SJCRH30 (cell line): ENCODE measurements around the gene OLIG2. TPM values are rescaled to one million over a fixed set of nuclear protein-coding genes. Genes with fewer than 3 reads are reported as not detected.

Experiments used
- DNase-seq, 2 experiments: peaks; one replicate each; pipeline ENCODE4 v3.0.0-alpha.2; 2015 to 2020
- H3K27ac ChIP-seq: fragments of 250-450 bp; sonication (Bioruptor Pico); 2 replicates; pipeline ENCODE4 v1.5.1; 2020; ENCODE audit warnings: mild to moderate bottlenecking, moderate library complexity
- H3K27me3 ChIP-seq: fragments of 250-450 bp; sonication (Bioruptor Pico); 2 replicates; pipeline ENCODE4 v1.5.1; 2020; ENCODE audit warnings: mild to moderate bottlenecking, moderate library complexity
- H3K36me3 ChIP-seq: fragments of 250-450 bp; sonication (Bioruptor Pico); 2 replicates; pipeline ENCODE4 v1.5.1; 2020; ENCODE audit warnings: mild to moderate bottlenecking, moderate library complexity
- H3K4me1 ChIP-seq: fragments of 250-450 bp; sonication (Bioruptor Pico); 2 replicates; pipeline ENCODE4 v1.5.1; 2020; ENCODE audit warnings: mild to moderate bottlenecking, moderate library complexity
- H3K4me3 ChIP-seq: fragments of 250-450 bp; sonication (Bioruptor Pico); 2 replicates; pipeline ENCODE4 v1.5.1; 2020; ENCODE audit warnings: mild to moderate bottlenecking, moderate library complexity
- H3K9me3 ChIP-seq: fragments of 250-450 bp; sonication (Bioruptor Pico); replicated peaks from 2 replicates; pipeline ENCODE4 v1.5.1; 2020; ENCODE audit warnings: mild to moderate bottlenecking, moderate library complexity
- total RNA-seq: library from RNA; depleted of rRNA; stranded (reverse); fragments of >200 nt; shearing (Covaris generic); gene quantifications from 2 replicates; pipeline ENCODE4 v1.2.3, GENCODE V29; 2014; rRNA removed

OLIG2 gene
- total RNA-seq, 1 experiment from 2014 or later, result 15.9 TPM

DNA sequence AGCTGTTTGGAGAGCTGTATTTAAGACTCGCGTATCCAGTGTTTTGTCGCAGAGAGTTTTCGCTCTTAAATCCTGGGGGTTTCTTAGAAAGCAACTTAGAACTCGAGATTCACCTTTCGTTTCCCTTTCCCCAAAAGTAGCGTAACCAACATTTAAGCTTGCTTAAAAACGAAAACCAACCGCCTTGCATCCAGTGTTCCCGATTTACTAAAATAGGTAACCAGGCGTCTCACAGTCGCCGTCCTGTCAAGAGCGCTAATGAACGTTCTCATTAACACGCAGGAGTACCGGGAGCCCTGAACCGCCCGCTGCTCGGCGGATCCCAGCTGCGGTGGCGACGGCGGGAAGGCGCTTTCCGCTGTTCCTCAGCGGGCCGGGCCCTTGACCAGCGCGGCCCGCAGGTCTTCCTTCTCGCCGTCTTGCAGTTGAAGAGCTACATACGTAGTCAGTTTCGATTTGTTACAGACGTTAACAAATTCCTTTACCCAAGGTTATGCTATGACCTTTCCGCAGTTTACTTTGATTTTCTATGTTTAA lies 46.1 kb downstream of the OLIG2 start:
- H3K36me3 ChIP-seq, result no peaks in the 10 kb centered on the region
- H3K9me3 ChIP-seq, result peaks cover 5% of the 10 kb centered on the region
- no peak for DNase-seq
- no peak overlapping the region for H3K27ac ChIP-seq
- peak overlapping the region; percentile 56 for H3K4me3 ChIP-seq
- H3K27me3 ChIP-seq, result no peaks in the 10 kb centered on the region
- peaks cover 23% of the 10 kb centered on the region for H3K4me1 ChIP-seq

DNA sequence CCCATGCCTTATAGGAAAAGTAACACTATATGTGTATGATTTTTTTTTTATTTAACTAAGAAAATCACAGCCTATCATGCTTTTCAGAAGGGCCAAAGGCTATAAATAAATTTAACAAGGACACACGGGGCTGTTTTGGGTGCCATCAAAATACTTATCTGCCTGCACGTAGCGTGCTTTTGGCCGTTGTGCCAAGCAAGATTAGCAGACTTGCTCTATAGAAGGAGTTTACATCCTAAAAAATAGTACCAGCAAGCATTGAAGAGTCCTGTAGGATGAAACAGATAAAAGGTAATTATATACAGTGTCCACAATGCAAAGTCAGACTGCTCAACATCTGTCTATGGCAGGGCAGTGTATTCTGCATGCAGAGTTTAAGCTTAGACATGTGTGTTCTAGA lies 47.9 kb downstream of the OLIG2 start:
- Histone ChIP-seq H3K36me3 (no peaks in the 10 kb centered on the region), H3K9me3 (peaks cover 5% of the 10 kb centered on the region), H3K27ac (no peak overlapping the region), H3K4me1 (peaks cover 22% of the 10 kb centered on the region), H3K4me3 (no peak overlapping the region), H3K27me3 (no peaks in the 10 kb centered on the region)
- DNase-seq, result no peak

DNA sequence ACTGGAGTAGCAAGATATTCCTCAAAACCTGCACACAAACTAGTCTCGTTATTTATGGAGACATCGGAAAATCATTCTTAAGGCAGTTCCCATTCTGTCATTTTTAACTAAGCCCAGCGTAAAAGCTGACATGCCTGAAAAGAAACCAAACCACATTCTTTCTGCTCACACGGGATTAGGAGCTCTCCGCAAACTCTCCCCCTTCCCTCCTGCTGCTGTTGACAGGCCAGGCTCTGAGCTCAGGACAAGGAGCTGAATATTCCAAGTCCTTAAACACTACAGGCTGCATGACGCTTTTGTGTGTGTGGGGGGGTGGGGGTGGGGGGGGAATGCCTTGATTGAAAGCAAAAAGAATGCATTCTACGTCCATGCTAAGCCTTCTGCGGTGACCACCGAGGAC lies 49.4 kb downstream of the OLIG2 start:
- DNase-seq, result peak; percentile 62 to 73

DNA sequence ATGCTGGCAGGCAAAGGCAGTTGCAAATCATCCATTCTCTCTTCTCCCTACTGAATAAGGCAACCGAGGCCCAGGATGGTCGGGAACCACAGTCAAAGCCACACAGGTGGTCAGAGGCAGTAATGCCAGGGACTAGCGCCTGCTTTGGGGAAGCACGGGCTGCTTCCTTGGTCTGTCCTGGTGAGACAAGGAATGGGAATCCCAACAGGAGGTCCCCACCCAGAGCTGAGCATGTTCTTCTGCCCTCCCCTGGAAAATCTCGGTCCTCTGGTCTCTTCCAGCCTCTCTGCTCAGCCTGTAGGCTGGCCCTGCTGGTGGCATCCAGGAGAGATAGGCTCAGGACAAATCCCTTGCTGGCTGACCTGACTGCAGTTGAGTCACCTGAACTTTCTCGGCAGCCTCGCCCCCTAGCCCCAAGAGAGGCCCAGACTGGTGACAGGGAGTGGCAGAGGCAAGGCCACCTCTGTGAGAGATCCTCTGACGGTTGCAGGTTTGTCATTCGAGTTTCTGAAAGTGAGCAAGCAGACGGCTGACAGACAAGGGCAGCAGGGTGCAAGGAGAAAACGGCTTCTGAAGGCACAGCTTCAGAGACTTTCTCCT lies 50.0 kb downstream of the OLIG2 start:
- no peak for DNase-seq
- Histone ChIP-seq H3K36me3 (no peaks in the 10 kb centered on the region), H3K27ac (no peak overlapping the region), H3K9me3 (no peaks in the 10 kb centered on the region), H3K4me1 (peaks cover 38% of the 10 kb centered on the region), H3K27me3 (no peaks in the 10 kb centered on the region), H3K4me3 (no peak overlapping the region)

More for the DNA sequence above, 49.4 kb downstream of the OLIG2 start:
- Histone ChIP-seq H3K27me3 (no peaks in the 10 kb centered on the region), H3K9me3 (no peaks in the 10 kb centered on the region), H3K4me1 (peaks cover 33% of the 10 kb centered on the region), H3K36me3 (no peaks in the 10 kb centered on the region), H3K27ac (no peak overlapping the region), H3K4me3 (peak overlapping the region; percentile 8; the same call in 1 of the 2 replicates)

DNA sequence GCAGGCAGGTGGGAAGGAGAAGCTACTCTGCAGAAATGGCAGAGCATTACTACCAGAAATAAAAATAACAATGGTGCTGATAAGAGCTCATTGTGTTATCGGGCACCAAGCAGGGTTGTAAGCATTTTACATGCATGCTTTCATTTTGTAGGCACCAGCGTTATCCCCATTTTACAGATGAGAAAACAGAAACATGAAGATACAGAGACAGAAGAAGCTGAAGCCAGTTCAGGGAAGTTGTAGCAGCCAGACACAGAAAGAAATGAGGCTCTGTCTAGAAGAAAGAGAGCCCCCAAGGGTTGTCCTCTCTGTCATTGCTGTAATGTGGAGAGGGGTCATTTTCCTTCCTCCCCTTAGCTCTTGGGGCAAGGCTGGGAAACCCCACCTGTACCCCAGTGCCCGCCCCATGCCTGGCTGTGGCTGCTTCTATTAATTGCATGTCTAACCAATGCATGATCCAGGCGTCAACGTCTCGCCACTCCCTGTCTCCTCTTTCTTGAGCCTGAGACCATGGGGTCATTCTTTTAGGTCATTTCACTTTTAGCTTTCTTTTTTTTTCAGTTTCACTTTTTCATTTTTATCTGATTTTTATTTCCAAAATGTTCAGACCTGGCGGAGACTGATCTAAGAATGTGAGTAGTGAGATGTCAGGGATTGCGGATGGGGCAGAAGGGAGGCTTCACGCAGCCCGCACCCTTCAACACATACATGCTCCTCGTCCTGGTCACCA lies 51.0 kb downstream of the OLIG2 start:
- H3K9me3 ChIP-seq, result no peaks in the 10 kb centered on the region
- no peak for DNase-seq
- no peaks in the 10 kb centered on the region for H3K27me3 ChIP-seq
- peaks cover 49% of the 10 kb centered on the region for H3K4me1 ChIP-seq
- H3K4me3 ChIP-seq, result no peak overlapping the region
- H3K27ac ChIP-seq, result no peak overlapping the region
- H3K36me3 ChIP-seq, result no peaks in the 10 kb centered on the region

Other genes starting within 250 kb of the OLIG2 start
- 2.9 and 3.3 TPM in 2 replicates for gene OLIG1, start 44.2 kb downstream of the OLIG2 start, total RNA-seq
- 13.1 and 17.7 TPM in 2 replicates for gene IFNAR2, start 204.0 kb downstream of the OLIG2 start, total RNA-seq
- gene IL10RB, start 240.4 kb downstream of the OLIG2 start, total RNA-seq, result 7.0 and 8.8 TPM in 2 replicates